Measurements from ENCODE around the gene GAL3ST1. TPM values are rescaled to one million over a fixed set of nuclear protein-coding genes. Genes with fewer than 3 reads are reported as not detected.
"Not testable (repeated sequence)": the region's sequence is repeated elsewhere in the genome, so short reads cannot be mapped to it uniquely, and the experiment has no call there.

Gene GAL3ST1
- total RNA-seq, 1 experiment from 2014 or later: 0.55 TPM

GRCh38 chr22:30552719-30553118 lies 21.7 kb downstream of the GAL3ST1 start:
- DNase-seq (ENCODE audit: low read depth, low spot score): no peak
- in situ Hi-C loops (cut with HindIII; ENCODE audit: low pct_unique_long_range_greater_than_20kb, low sequenced_read_pairs): no loop called here

DNA sequence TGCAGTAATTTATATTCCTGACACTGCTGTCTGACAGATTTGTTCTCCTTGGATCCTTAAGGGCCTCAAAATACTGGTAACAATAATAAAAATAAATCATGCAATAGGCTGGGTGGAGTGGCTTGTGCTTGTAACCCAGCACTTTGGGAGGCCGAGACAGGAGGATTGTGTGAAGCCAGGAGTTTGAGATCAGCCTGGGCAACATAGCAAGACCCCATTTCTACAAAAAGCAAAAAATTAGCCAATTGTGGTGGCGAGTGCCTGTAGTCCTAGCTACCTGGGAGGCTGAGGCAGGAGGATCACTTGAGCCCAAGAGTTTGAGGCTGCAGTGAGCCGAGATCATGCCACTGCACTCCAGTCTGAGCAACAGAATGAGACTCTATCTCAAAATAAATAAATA lies 22.7 kb downstream of the GAL3ST1 start:
- DNase-seq (ENCODE audit: low read depth, low spot score); in situ Hi-C loops (cut with HindIII; ENCODE audit: low pct_unique_long_range_greater_than_20kb, low sequenced_read_pairs): not testable (repeated sequence)

- peak; percentile 56 for DNase-seq (ENCODE audit: low read depth, low spot score)
- in situ Hi-C loops (cut with HindIII; ENCODE audit: low pct_unique_long_range_greater_than_20kb, low sequenced_read_pairs): no loop called here
Observed at GRCh38 chr22:30547188-30547587, 27.3 kb downstream of the GAL3ST1 start.

- DNase-seq (ENCODE audit: low read depth, low spot score): no peak
- in situ Hi-C loops (cut with HindIII; ENCODE audit: low pct_unique_long_range_greater_than_20kb, low sequenced_read_pairs): no loop called here
Observed at GRCh38 chr22:30546616-30547015, 27.8 kb downstream of the GAL3ST1 start, which contains the start of gene SEC14L6. SEC14L6 (minus strand) TSS chr22:30546741; CDS start chr22:30546682, 59 bp downstream.

DNA sequence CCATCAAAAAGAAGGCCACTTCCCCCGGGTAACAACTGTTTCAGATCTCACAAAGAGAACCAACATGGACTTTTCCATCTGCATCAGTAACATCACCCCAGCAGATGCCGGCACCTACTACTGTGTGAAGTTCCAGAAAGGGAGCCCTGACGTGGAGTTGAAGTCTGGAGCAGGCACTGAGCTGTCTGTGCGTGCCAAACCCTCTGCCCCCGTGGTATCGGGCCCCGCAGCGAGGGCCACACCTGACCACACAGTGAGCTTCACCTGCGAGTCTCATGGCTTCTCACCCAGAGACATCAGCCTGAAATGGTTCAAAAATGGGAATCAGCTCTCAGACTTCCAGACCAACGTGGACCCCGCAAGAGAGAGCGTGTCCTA lies 31.7 kb downstream of the GAL3ST1 start:
- no peak for DNase-seq (ENCODE audit: low read depth, low spot score)
- in situ Hi-C loops (cut with HindIII; ENCODE audit: low pct_unique_long_range_greater_than_20kb, low sequenced_read_pairs): no loop called here

- in situ Hi-C loops (cut with HindIII; ENCODE audit: low pct_unique_long_range_greater_than_20kb, low sequenced_read_pairs): no loop called here
- DNase-seq (ENCODE audit: low read depth, low spot score): no peak
Observed at GRCh38 chr22:30541961-30542810, 32.3 kb downstream of the GAL3ST1 start.

DNA sequence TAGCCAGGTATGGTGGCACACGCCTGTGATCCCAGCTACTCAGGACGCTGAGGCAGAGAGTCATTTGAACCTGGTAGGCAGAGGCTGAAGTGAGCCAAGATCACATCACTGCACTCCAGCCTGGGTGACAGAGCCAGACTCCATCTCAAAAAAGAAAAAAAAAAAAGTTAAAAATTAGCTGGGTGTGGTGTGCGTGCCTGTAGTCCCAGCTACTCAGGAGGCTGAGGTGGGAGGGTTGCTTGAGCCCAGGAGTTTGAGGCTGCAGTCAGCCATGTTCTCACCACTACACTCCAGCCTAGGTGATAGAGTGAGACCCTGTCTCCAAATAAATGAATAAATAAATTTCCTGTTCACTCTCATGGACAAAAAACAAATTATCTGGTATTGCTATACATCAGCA lies 33.0 kb downstream of the GAL3ST1 start:
- DNase-seq (ENCODE audit: low read depth, low spot score); in situ Hi-C loops (cut with HindIII; ENCODE audit: low pct_unique_long_range_greater_than_20kb, low sequenced_read_pairs): not testable (repeated sequence)

GRCh38 chr22:30539368-30539767 lies 35.1 kb downstream of the GAL3ST1 start:
- in situ Hi-C loops (cut with HindIII; ENCODE audit: low pct_unique_long_range_greater_than_20kb, low sequenced_read_pairs): no loop called here
- no peak for DNase-seq (ENCODE audit: low read depth, low spot score)

GRCh38 chr22:30538280-30538679 lies 36.2 kb downstream of the GAL3ST1 start:
- DNase-seq (ENCODE audit: low read depth, low spot score): no peak
- in situ Hi-C loops (cut with HindIII; ENCODE audit: low pct_unique_long_range_greater_than_20kb, low sequenced_read_pairs): no loop called here

- DNase-seq (ENCODE audit: low read depth, low spot score): no peak
- in situ Hi-C loops (cut with HindIII; ENCODE audit: low pct_unique_long_range_greater_than_20kb, low sequenced_read_pairs): no loop called here
Observed at GRCh38 chr22:30537083-30537731, 37.3 kb downstream of the GAL3ST1 start.

DNA sequence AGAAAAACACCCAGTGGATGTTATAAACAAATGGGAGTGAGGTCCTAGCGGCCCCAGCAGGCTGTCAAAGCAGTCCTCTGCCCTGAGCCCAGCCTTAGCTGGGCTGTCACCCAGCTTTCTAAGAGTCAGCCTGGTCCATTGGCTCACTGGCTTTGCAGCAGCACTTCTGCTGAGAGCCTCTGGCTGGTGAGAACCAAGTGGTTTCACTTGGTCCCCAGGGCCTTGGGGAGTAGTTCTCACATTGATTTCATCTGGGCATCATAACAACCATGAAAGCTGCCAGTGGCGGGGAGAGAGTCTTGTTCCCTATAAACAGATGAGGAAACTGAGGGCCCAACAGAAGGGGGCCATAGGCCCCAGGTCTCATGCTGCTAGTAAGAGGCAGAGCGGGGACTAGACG lies 39.3 kb downstream of the GAL3ST1 start:
- DNase-seq (ENCODE audit: low read depth, low spot score): no peak
- in situ Hi-C loops (cut with HindIII; ENCODE audit: low pct_unique_long_range_greater_than_20kb, low sequenced_read_pairs): no loop called here

GRCh38 chr22:30531651-30532608 lies 42.5 kb downstream of the GAL3ST1 start:
- in situ Hi-C loops (cut with HindIII; ENCODE audit: low pct_unique_long_range_greater_than_20kb, low sequenced_read_pairs): no loop called here

GRCh38 chr22:30526656-30527055 lies 47.8 kb downstream of the GAL3ST1 start:
- in situ Hi-C loops (cut with HindIII; ENCODE audit: low pct_unique_long_range_greater_than_20kb, low sequenced_read_pairs): no loop called here
- DNase-seq (ENCODE audit: low read depth, low spot score): no peak

More at GRCh38 chr22:30531651-30532608, 42.5 kb downstream of the GAL3ST1 start:
- DNase-seq (ENCODE audit: low read depth, low spot score): peak; percentile 20

DNA sequence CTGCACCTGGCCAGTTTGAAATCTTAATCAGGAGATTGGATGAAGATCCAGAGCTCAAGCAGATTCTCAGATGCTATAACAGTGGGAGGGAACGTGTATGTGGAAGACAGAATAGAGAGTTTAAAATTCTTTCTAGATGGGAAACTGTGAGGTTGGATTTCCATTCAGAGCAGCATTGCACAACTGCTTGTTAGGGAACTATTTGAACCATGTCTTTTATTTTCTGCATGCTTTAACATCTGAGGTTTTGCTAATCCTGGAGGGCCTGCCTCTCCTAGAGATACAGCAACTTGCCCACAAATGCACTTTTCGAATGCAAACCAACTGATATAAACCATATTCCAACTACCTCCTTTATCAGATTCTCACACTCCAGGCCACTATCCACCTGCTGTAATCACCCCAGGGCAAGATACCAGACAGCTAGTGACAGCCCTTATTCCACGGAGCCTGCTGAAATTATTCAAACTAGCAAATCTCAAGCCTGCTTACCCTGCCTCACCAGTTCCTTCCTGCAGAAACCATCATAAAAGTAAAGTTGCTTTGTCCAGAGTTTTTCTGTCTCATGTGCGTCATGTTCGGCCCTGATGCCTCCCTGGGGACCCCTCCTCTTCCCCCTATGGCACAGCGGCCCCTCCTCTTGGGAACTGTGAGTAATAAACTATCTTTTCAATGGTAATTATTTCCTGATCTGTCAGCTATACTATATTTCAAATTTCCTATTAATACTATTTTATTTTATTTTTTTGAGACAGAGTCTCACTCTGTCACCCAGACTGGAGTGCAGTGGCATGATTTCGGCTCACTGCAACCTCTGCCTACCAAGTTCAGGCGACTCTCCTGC lies 50.6 kb downstream of the GAL3ST1 start:
- in situ Hi-C loops (cut with HindIII; ENCODE audit: low pct_unique_long_range_greater_than_20kb, low sequenced_read_pairs): no loop called here
- DNase-seq (ENCODE audit: low read depth, low spot score): no peak

DNA sequence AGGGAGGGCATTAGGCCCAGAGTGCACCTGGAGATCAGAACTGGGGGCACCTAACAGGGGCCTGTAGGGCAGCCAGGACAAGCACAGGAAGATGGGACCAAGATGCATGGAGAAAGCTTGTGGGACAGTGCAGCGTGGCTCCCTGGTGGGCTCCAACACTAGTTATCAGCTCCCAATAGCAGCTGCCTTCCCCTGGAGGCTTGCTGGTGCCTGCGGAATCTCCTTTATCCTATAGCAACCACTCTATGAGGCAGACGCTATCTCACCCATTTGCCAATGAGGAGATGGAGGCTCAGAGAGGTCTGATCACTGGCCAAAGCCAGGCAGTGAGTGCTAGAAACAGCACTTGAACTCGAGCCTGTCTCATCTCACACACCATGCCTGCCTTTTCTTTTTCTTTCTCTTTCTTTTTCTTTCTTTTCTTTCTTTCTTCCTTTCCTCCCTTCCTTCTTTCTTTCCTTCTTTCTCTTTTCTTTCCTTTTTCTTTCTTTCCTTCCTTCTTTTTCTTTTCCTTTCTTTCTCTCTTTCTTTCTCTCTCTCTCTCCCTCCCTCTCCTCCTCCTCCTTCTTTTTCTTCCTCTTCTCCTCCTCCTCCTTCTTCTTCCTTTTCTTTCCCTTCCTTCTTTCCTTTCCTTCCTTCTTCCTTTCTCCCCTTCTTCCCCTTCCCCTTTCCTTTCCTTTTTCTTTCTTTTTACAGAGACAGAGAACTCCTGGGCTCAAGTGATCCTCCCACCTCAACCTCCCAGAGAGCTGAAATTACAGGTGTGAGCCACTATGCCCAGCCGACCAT lies 52.9 kb downstream of the GAL3ST1 start:
- in situ Hi-C loops (cut with HindIII; ENCODE audit: low pct_unique_long_range_greater_than_20kb, low sequenced_read_pairs): no loop called here
- DNase-seq (ENCODE audit: low read depth, low spot score): no peak

- no peak for DNase-seq (ENCODE audit: low read depth, low spot score)
- in situ Hi-C loops (cut with HindIII; ENCODE audit: low pct_unique_long_range_greater_than_20kb, low sequenced_read_pairs): no loop called here
Observed at GRCh38 chr22:30519842-30520425, 54.5 kb downstream of the GAL3ST1 start.

Data from SK-MEL-5 (cell line).